Ovary (tissue), 9 donors: ENCODE measurements around the gene JPT1. TPM values are rescaled to one million over a fixed set of nuclear protein-coding genes. Genes with fewer than 3 reads are reported as not detected.
A peak's percentile ranks its signal among the peaks of the same experiment; 100 is the strongest.

Source experiments
- DNase-seq, 5 donors: peaks; one replicate each; pipeline ENCODE4 v3.0.0-alpha.2; 2019 to 2020
- H3K27ac ChIP-seq, 2 donors: fragments of 200-600 bp; one replicate each; pipeline versions ENCODE4 v1.5.1 to v1.8.0; 2019 to 2022
- H3K27me3 ChIP-seq: fragments of 200-600 bp; one replicate; pipeline ENCODE4 v1.8.0; 2022
- H3K36me3 ChIP-seq: fragments of 200-600 bp; sonication (generic); one replicate; pipeline ENCODE4 v1.5.1; 2019
- H3K4me1 ChIP-seq: one replicate; pipeline ENCODE4 v1.8.1; 2013; ENCODE audit warnings: mild to moderate bottlenecking, moderate library complexity; ENCODE audit not compliant: insufficient read depth
- H3K4me3 ChIP-seq: fragments of 200-600 bp; sonication (generic); one replicate; pipeline ENCODE4 v1.5.1; 2017
- H3K9me3 ChIP-seq, 2 donors: fragments of 200-600 bp in 1 of 2; sonication (generic) in 1 of 2; one replicate each; pipeline versions ENCODE4 v1.5.1 to v1.8.1; 2013 to 2019; ENCODE audit warnings: mild to moderate bottlenecking in 1 of 2, moderate library complexity in 1 of 2
- EP300 ChIP-seq: sonication (generic); formaldehyde crosslinking; IDR thresholded peaks from one replicate; pipeline ENCODE4 v1.6.1; 2017; ENCODE audit warnings: antibody characterized with exemption
- POLR2A ChIP-seq: fragments of 450-650 bp; IDR thresholded peaks from one replicate; pipeline ENCODE4 v1.6.1; 2017; ENCODE audit warnings: antibody characterized with exemption, mild to moderate bottlenecking, moderate library complexity
- WGBS, 3 donors: extraction: QIAGEN DNeasy Blood & Tissue Kit in 1 of 3; methylation state at CpG; one replicate each; pipeline versions ENCODE4 v1.1.5 to v1.1.7; 2013 to 2017; 5-methylcytosine and 5-hydroxymethylcytosine counted together
- intact Hi-C, 4 donors: fragments of 100-400 bp; cut with DNase I; formaldehyde crosslinking; loops; one replicate each; pipeline versions ENCODE4 v1.11.0 to v1.15.1; 2022 to 2023
- polyA plus RNA-seq, 2 donors: library from polyadenylated mRNA; stranded (reverse); fragments of 200-250 nt in 1 of 2; fragments of 350-450 nt in 1 of 2; fragmentation: Illumina TruSeq in 1 of 2; extraction: RNeasy Lipid Tissue Mini Kit (QIAGEN cat#74804) in 1 of 2; gene quantifications; one replicate each; pipeline ENCODE4 v1.2.3, GENCODE V29; 2013 to 2014
- total RNA-seq, 7 donors: library from RNA; depleted of rRNA in 2 of 7; stranded (reverse); fragments of >200 nt in 2 of 7; fragmentation: NEBNext Ultra II Directional in 3 of 7; extraction: Animal tissue kit (Norgen Biotek cat#: 25700) in 3 of 7; gene quantifications; one replicate each; pipeline versions ENCODE4 v1.1.0 to v1.2.4, GENCODE V29; 2016 to 2023
- TF ChIP-seq, protein P1 (sequence below), 3 donors: fragments of 450-650 bp in 2 of 3; fragments of 200-600 bp in 1 of 3; IDR thresholded peaks; one replicate each; pipeline versions ENCODE4 v1.5.1 to v1.8.0; 2016 to 2022; ENCODE audit warnings: antibody characterized with exemption in 3 of 3, mild to moderate bottlenecking in 1 of 3
- donor health status: DM: no; HTN: no; CAD: no; lungs with moderate emphysema.
- donor health status: DM: no; HTN: no; CAD: no.
- donor health status: Bipolar disorder and iron deficiency.
- donor health status: DM: yes; HTN: yes; CAD: no.
- donor health status: DM: no; HTN: no; CAD: no.
- donor health status: DM: yes; HTN: yes; CAD: no.

The JPT1 gene
- total and polyA plus RNA-seq, 9 donors, result 12.9 to 54.5 (median 20.2) TPM

DNA sequence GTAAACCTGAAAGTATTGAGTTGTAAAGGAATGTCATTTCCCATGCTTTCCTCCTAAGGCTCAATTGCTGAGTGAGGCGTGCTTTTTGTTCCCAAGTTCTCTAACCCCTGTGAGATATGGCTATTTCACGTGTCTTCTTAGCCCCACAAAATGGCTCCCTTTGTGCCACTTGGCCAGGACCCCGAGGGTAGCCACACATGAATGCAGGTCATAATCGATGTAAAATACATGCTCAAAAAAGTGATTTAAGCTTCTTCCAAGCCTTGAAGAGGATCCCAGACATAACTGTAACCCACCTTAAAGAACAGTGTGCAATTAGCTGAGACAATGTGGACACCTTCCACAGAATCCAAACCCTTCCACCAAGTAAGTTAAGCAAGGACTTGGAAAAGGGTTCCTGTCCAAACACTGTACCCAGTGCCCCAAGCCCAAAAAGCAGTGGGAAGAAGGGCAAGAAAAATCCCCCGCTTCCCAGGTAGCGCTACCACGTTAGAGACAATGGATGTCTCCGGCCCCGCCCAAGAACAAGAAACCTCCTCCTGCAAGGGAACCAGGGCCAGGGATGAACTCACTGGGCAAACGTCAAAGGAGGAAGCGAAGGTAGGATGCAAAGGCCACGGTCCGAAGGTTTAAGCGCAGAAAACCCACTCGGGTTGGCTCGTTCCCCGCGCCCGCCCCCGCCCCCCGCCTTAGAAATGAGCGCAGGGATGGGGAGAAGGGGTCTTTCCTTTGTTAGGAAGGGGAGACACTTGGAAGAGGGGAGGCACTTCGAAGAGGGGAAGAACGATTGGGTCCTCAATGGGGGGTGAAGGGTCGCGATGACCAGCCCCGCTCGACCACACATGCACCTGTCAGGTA lies 1.2 kb downstream of the JPT1 start:
- no peaks in the 10 kb centered on the region for H3K36me3 ChIP-seq
- intact Hi-C loops, result no loop called here
- no peaks in the 10 kb centered on the region for H3K9me3 ChIP-seq
- peak in 1 of 5 donors; percentile 24 for DNase-seq
- H3K4me1 ChIP-seq, result peaks cover 1% of the 10 kb centered on the region
- TF ChIP-seq, protein P1, sequence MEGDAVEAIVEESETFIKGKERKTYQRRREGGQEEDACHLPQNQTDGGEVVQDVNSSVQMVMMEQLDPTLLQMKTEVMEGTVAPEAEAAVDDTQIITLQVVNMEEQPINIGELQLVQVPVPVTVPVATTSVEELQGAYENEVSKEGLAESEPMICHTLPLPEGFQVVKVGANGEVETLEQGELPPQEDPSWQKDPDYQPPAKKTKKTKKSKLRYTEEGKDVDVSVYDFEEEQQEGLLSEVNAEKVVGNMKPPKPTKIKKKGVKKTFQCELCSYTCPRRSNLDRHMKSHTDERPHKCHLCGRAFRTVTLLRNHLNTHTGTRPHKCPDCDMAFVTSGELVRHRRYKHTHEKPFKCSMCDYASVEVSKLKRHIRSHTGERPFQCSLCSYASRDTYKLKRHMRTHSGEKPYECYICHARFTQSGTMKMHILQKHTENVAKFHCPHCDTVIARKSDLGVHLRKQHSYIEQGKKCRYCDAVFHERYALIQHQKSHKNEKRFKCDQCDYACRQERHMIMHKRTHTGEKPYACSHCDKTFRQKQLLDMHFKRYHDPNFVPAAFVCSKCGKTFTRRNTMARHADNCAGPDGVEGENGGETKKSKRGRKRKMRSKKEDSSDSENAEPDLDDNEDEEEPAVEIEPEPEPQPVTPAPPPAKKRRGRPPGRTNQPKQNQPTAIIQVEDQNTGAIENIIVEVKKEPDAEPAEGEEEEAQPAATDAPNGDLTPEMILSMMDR (IDR thresholded peaks at IDR 0.05), result no peak
- TF ChIP-seq EP300 (no peak), POLR2A (no peak)
- WGBS, 3 donors, result 5 to 6% (median 6%) methylated on average over 28 of the region's 28 CpGs
- H3K27ac ChIP-seq, result no peak overlapping the region
- H3K27me3 ChIP-seq, result no peaks in the 10 kb centered on the region
- peak overlapping the region; percentile 92 for H3K4me3 ChIP-seq

DNA sequence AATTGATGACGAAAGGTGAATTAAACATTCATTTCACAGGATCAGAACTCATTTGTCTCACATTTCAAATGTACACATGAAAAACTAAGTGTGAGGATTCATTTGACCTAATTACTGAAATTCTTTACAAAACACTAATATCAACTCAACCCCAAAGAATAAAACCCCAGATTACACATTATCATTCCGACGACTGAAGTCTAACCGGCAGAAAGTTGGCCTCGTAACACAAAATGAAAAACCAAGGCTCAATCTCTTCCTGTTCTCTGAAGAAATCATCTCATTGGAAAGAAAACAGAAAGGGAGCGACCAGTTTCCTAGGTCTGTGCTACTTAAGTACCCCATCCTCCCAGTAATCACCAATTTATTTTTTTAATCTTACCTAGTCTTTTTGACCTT lies 1.8 kb downstream of the JPT1 start:
- DNase-seq, result no peak
- TF ChIP-seq, protein P1 (IDR thresholded peaks at IDR 0.05), result no peak
- TF ChIP-seq POLR2A, result no peak
- TF ChIP-seq EP300, result no peak
- Histone ChIP-seq H3K27me3 (no peaks in the 10 kb centered on the region), H3K4me1 (peaks cover 1% of the 10 kb centered on the region), H3K4me3 (no peak overlapping the region), H3K9me3 (no peaks in the 10 kb centered on the region), H3K36me3 (no peaks in the 10 kb centered on the region), H3K27ac (no peak overlapping the region)
- WGBS, 3 donors, result 88 to 92% (median 89%) methylated on average over 6 of the region's 6 CpGs
- intact Hi-C loops, result no loop called here

DNA sequence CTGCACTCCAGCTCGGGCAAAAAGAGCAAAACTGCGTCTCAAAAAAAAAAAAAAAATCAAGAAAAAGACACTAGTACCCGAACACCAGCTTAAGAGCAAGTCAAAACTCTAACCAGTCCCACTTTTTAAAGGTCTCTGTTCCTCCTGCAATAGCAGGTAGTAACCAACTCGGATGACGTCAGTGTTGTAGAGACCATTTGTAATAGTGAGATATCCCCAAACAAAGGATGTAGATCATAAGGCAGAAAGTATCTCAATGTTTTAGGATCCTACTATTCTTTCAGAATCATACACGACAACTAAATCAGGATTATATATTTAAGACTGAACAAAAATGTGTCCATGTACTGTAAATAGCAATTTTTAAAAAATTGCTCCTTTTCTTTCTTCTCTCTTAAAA lies 2.4 kb downstream of the JPT1 start:
- no peak for DNase-seq
- H3K4me3 ChIP-seq, result no peak overlapping the region
- H3K36me3 ChIP-seq, result no peaks in the 10 kb centered on the region
- TF ChIP-seq POLR2A (no peak), EP300 (no peak)
- TF ChIP-seq, protein P1 (IDR thresholded peaks at IDR 0.05), result no peak
- H3K27ac ChIP-seq, result no peak overlapping the region
- H3K4me1 ChIP-seq, result peaks cover 1% of the 10 kb centered on the region
- no peaks in the 10 kb centered on the region for H3K9me3 ChIP-seq
- 88 to 91% (median 90%) methylated on average over 6 of the region's 6 CpGs for WGBS, 3 donors
- intact Hi-C loops, result no loop called here
- H3K27me3 ChIP-seq, result no peaks in the 10 kb centered on the region

DNA sequence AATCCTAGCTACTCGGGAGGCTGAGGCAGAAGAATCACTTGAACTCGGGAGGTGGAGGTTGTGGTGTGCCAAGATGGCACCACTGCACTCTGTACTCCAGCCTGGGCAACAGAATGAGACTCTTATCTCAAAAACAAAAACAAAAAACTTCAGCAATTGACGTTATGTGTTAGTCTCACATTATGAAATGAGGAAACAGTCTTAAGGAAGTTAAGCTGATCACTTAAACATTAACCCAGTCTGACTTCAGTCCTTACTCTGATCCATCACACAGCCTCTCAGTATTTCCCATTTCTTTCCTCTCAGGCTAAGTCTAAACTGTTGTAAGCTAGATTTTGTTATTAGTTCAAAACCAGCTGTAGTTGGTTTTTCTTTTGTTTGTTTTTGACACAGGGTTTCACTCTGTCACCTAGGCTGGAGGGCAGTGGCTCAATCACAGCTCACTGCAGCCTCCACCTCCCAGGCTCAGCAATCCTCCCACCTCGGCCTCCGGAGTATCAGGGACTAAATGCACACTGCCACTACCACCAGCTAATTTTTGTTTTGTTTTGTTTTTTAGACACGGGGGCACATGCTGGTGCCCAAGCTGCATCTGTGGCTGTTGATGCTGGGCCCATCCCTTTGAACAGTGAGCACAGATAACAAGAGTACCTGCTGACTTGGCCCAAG lies 6.3 kb downstream of the JPT1 start:
- no peak overlapping the region for H3K27ac ChIP-seq
- WGBS, 3 donors, result 75 to 86% (median 75%) methylated on average over 6 of the region's 6 CpGs
- TF ChIP-seq EP300 (no peak), POLR2A (no peak)
- TF ChIP-seq, protein P1 (IDR thresholded peaks at IDR 0.05), result no peak
- H3K4me3 ChIP-seq, result no peak overlapping the region
- intact Hi-C loops, result no loop called here
- H3K27me3 ChIP-seq, result no peaks in the 10 kb centered on the region
- DNase-seq, result no peak
- no peaks in the 10 kb centered on the region for H3K4me1 ChIP-seq
- H3K9me3 ChIP-seq, result no peaks in the 10 kb centered on the region
- no peaks in the 10 kb centered on the region for H3K36me3 ChIP-seq
